ENCODE data around the gene NPPB.
"Not testable (repeated sequence)": the region's sequence is repeated elsewhere in the genome, so short reads cannot be mapped to it uniquely, and the experiment has no call there.

The NPPB gene

DNA sequence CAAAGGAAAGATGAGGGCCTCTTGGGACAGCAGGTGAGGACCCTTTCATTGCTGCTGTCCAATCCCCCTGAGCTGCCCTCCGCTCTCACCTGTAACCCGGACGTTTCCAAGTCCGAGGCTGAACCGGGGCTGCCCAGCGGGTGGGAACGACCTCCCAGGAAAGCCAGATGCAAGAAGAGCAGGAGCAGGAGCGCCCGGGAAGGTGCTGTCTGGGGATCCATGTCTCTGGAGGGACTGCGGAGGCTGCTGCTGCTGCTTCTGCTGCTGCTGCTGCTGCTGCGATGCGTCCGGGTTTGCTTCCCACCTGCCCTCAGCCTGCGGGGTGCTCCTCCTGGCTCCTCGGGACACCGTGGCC, at the start of gene NPPB:
Gene NPPB (minus strand): TSS at position 333 of the 355 bp plus-strand sequence. CDS start 112 bp downstream, at position 221.
- DNase-seq, result no peak

DNA sequence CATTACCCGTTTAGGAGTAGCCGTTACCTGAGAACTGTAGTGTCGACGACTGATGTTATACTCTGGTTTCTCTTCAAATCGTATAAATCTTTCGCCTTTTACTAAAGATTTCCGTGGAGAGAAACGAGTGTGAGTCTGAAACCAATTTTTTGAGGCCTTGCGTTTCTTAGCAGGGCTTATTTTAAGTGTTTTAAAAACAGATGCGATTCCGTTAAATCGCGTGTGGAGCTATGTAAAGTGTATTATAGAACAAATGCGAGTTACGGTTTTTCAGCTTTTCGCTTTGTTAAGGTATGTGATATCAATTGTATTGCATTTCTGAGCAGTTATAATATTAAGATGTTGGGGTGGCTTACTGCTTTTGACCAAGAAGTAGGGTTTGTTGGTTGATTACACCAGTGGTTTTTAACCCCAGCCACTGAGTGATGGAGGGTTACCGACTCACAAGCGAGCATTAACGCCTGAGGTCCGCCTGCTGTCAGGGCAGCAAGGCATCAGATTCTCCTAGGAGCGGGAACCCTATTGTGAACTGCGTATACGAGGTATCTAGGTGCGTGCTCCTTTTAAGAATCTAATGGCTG, 49.4 kb upstream of the NPPB start:
- DNase-seq, result peak in 1 of 2 experiments; percentile 61

DNA sequence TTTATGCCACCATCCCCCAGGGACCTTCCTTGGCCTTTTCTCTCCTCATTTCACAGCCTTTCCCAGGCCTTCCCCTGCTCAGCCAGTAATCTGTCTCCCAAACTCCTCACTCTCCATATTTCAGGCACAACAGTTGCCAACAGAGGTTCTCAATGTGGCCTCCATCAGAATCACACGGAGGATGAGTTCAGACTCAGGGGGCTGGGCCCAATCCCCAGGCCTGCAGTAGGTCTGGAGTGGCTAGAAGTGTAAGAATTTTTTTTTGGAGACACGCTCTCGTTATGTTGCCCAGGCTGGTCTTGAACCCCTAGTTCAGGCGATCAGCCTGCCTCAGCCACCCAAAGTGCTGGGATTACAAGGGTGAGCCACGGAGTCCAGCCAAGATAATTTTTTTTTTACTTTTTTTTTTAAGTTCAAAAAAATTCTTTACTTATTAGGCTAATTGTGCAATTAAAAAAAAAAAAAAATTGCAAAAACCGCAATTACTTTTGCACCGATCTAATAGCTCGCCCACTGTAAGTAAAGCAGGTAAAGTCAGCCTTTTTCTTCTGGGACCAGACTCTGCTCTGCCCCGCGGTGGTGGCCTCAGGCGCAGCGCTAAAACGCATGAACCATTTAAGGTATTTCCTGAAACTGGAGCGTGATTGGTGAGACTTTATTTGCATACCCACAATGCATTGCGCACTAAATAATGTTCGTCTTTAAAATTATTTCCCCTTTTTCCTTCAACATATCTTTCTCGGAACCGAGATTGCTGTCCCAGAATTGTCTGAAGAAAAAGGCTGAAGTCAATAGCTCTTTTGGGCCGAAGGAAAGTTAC, 48.7 kb upstream of the NPPB start:
- peak; percentile 37 to 78 for DNase-seq

DNA sequence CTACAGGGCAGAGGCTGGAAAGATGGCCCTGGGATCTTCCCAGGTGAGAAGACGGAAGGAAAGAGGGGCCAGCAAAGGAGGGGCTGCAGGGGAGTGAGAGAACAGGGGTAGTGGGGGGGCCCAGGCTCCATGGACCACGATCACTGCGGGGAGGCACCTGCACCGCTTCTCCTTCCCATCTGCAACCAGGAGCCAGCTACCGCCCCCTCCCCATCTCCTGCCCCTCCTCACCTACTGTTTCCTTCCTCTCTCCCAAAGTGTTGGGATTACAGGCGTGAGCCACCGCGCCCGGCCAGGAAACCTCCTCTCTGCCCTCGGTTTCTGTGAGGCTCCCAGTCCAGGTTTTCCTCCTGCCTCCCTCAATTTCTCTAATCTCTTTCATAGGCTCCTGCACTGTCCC, 48.1 kb upstream of the NPPB start:
- DNase-seq, result no peak

DNA sequence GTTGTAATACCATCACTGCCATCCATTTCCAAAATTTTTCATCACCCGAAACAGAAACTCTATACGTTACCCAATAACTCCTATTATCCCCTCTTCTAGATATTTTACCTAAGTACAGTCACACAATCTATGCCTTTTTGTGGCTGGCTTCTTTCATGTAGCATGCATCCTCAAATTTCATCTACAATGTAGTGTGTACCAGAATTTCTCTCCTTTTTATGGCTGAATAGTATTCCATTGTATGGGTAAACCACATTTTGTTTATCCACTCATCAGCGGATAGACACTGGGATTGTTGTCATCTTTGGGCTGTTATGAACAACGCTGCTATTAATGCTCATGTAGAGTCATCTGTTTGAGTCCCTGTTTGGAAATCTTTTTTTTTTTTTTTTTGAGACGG, 46.2 kb upstream of the NPPB start:
- no peak for DNase-seq

DNA sequence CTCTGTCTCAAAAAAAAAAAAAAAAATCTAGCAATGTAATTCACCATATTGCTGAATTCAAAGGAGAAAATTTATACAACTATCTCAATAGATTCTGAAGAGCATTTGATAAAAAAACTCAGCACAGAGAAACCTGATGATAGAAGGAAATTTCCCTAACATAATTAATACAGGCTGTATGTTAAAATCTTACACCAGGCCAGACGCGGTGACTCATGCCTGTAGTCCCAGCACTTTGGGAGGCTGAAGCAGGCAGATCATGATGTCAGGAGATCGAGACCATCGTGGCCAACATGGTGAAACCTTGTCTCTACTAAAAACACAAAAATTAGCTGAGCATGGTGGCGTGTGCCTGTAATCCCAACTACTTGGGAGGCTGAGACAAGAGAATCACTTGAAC, 45.4 kb upstream of the NPPB start:
- not testable (repeated sequence) for DNase-seq

DNA sequence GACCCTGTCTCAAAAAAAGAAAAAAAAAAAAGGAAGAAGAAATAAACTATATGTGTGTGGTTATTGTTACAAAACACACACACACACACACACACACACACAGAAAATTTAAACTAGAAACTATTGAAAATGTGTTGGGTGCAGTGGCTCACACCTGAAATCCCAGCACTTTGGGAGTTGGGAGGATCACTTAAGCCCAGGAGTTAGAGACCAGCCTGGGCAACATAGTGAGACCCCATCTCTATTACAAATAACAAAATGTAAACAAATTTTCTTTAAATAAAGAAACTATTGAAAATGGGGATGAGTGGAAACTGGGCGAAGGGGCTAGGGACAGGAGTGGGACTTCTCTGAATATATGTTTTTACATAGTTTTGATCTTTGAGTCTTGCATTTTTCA, 44.5 kb upstream of the NPPB start:
- no peak for DNase-seq

DNA sequence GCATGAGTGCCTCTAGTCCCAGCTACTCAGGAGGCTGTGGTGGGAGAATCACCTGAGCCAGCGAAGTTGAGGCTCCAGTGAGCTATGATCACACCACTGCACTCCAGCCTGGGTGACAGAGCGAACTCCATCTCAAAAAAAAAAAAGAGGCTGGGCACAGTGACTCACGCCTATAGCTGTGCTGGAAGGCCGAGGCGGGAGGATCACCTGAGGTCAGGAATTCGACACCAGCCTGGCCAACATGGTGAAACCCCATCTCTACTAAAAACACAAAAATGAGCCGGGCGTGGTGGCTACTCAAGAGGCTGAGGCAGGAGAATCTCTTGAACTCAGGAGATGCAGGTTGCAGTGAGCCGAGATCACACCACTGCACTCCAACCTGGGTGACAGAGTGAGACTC, 42.7 kb upstream of the NPPB start:
- not testable (repeated sequence) for DNase-seq

DNA sequence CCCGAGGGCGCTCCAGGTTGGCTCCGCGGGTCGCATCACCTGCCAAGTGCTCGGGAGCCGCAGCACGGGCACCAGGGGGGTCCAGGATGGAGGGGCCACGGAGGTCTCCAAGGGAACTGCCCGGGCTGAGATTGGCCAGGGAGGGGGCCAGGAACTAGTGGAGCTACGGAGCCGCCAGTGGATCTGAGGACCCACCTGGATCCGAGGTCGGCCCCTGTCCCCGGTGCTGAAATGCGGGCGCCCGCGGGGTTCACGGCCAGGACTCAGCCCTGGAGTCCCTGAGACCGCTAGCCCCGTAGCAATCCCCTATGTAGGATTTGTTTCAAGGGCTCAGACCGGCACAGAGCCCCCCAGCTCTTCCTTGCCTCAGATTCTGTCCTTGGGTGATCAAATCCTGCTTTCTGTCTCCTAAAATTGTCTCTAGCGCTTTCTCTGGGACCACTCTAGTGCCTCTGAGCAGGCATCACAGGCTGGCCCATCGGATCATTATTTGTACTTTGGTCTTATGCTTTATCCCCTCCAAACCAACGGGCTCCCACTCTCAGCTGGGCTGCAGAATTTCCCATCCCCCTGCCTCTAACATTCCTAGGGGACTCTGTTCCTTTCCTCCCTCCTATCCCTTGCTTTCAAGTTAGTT, 40.2 kb upstream of the NPPB start:
- DNase-seq, result no peak

DNA sequence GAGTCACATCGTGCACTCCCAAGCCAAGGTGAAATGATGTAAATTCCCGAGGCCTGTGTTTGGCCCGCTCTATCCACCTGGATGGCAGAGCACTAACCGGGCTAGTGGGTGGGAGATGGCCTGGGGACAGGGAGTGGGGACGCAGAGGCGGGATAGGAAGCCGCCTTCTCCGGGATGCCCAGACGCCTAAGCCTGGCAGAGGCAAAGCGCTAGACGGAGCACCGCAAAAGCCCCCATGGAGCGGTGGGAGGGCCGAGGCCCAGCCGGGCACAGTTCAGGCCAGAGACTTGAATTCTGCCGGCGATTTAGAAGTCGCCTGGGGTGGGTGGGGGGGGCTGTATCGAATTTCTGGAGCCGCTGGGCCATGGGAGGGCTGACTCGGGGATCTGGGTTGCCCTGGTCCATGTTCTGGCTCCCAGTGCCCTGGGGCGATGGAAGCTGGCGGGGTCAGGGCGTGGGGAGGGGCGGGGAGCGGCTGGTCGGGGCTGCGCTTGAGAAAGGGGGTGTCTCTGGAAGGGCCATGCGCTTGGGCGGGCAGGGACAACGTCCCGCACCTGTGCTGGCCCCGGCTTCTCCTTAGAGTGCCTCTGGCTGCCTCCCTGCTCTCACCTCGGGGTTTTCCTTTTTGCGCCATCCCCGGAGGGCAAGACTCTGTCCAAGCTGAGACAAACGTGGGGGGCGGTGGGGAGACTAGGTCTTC, 39.5 kb upstream of the NPPB start:
- DNase-seq, result no peak

DNA sequence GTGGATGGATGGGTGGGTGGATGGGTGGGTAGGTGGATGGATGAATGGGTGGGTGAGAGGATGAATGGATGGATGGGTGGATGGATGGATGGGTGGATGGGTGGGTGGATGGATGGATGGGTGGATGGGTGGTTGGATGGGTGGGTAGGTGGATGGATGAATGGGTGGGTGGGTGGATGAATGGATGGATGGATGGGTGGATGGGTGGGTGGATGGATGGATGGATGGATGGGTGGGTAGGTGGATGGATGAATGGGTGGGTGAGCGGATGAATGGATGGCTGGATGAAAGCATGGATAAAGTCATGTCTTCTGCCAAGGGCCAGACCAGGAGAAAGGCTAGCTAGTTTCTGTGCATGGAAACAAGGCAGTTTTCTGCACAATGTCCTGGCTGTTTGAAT, 35.8 kb upstream of the NPPB start:
- not testable (repeated sequence) for DNase-seq

DNA sequence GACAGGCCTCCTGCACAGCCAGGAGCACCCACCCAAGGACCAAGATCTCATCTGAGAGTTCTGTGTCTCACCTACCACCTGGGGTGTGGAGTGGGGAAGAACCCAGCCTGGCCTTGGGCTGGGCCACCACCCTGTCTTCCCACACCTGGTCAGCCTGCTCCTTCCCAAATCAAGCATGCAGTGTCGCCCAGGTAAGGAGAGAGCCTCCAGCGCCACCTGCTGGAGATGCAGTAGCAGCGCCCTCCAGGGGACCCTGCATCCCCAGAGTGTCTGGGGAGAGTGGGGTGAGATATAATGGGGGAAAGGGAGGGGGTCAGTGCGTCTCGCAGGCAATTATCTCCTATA, 35.1 kb upstream of the NPPB start:
- DNase-seq, result no peak

DNA sequence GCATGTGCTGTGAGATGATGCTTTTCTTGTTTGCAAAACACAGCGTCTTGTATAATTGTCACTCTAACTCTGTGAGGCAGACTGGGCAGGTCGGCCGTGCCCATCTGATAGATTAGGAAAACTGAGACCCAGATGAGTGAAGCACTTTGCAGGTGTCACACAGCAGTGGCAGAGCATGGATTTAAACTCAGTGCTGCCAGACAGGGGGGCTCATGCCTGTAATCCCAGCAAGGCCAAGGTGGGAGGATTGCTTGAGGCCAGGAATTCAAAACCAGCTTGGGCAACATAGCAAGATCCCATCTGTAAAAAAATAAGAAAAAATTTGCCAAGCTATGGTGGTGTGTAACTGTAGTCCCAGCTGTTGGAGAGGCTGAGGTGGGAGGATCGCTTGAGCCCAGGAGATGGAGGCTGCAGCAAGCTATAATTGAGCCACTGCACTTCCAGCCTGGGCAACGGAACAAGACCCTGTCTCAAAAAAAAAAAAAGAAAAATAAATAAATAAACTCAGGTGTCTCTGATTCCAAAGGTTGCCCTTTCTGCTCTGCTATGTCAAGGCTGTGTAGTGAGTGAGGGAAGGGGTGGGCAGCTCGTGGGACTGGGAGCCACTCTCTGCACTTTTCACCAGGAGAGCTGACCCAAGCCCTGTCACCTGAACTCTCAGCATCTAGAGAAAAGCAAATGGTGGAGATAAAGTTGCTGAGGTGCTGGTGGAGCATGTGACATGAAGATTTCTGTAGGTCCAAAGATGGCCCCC, 32.9 kb upstream of the NPPB start:
- no peak for DNase-seq

DNA sequence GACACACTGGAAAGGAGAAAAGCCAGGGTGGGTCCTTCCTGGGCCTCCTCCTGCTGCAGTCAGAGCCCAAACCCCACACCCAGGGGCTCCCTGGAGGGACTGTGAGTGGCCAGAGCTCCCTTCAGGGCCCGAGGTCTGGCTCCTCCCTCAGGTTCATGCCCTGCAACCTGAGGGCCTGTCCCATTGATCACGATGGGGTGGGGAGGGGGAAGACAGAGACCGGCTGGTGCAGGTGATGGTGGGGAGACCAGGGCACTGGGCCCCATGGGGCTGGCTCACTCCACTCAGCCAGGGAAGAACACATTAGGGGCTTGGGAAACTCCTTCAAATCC, 30.1 kb upstream of the NPPB start:
- no peak for DNase-seq

DNA sequence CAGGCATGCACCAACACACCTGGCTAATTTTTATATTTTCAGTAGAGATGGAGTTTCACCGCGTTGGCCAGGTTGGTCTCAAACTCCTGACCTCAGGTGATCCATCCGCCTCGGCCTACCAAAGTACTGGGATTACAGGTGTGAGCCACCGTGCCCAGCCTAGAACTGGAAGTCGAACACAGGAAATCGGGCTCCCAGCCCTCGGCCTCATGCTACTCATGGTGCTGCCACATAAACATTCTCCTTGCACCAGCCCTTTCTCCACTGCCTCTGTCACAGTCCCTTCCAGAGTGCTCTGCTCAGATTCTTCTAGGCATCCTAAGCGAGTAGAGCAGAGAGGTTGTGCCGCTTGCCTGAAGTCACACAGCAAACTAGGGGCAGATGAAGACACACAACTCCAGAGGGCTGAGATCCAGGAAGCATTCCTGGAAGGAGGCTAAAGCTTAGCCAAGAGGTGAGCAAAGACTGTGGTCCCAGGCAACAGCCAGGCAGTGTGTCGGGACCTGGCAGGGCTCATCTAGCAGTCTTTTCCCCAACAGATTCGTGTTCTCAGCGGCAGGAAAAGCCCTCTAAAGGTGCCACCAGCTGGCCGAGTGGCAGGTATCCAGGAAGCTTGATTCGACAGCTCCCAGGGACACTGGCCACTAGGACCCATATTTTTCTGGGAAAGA, 29.6 kb upstream of the NPPB start:
- DNase-seq, result peak in 1 of 2 experiments; percentile 31

DNA sequence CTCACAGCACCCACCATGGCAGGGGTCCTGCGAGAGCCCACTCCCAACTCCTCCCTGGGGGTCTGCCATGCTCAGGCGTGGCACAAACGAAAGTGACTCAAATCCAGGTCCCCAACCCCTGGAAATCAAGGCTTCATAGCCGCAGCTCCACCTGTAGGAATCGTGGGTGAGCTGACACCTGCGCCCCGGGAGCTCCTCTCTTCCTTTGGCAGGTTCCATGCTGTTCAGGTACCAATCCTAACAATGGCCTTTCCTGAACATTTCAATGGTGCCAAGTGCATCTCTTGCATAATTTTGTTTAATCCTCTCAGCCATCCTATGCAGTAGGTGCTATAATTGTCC, 28.9 kb upstream of the NPPB start:
- no peak for DNase-seq

DNA sequence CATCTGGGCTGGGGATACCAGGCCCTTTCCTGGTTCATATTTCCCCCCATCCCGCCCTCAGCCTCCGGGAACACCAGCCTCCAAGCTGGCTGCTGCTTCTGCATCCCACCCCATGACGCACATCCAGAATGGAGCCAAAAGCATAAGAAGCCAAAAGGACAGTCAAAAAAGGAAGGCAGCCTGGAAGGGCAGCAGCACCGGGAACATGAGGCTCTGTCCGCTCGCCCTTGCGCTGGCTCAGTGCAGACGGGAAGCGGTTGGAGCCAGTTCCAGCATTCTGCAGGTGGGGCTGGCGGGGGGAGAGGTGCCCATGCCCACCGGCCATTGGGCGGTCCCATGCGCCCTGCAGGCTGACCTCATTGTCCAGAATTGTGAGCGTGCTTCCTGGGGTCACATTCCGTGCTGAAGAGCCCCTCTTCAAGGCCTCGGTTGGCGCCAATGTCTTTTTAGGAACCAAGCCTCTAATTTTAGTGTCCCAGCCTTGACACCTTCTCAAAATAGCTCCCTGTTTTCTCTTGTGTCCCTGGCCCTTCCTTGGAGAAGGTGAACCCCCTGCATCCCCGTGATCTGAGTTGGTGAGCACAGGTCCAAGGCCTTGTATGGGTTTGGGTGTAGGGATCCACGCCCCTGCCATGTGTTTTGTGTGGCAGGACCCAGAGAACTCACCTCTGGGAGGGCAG, 28.4 kb upstream of the NPPB start:
- DNase-seq, result no peak

DNA sequence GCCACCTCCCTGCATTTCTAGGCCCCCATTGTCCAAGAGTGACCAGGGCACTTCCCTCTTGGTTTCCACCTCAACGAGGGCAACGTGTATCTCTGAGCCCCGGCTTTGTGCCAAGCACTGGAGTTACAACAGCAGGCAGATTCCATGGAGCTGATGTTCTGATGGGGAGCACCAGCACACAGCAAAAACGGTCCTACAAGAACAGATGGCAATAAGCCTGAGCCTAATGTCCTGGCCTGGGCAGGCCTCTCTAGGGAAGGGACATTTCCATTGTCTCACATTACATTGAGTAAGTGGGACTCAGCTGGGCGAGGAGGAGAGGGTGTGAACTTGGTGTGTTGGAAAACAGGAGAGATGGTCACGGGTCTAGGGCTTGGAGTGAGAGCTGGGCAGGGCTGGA, 27.2 kb upstream of the NPPB start:
- DNase-seq, result no peak

DNA sequence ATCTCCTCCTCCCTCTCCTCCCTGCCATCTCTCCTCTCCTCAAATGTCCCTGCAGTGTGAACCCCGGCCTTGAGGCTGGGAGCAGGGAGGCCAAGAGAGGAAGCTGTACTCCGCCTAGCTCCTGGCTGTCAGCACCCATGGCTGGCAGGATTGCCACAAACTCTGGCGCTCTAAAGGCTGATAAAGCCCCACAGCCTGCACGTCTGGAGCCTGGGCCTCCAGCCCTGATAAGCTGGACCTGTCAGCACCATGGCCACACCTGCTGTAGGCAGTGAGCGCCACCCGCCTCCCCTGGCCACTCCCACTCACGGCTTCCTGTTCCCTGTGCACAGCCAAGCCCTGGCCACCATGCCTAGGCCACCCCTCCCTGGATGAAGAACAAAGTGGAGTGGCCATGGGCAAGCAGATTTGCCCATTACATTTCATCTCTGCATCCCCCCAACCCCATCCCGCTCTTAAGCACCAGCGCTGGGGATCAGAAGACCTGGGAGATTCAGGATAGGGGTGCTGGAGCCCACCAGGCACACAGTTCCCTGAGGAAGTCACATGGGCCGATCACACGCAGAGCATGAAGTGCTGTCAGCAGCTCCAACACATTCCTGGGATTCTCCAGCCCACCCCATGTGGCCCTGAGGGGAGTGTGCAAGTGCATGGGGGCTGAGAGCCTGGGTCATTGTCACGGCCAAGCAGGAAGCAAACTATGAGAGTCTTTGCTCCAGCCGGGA, 24.2 kb upstream of the NPPB start:
- DNase-seq, result no peak

DNA sequence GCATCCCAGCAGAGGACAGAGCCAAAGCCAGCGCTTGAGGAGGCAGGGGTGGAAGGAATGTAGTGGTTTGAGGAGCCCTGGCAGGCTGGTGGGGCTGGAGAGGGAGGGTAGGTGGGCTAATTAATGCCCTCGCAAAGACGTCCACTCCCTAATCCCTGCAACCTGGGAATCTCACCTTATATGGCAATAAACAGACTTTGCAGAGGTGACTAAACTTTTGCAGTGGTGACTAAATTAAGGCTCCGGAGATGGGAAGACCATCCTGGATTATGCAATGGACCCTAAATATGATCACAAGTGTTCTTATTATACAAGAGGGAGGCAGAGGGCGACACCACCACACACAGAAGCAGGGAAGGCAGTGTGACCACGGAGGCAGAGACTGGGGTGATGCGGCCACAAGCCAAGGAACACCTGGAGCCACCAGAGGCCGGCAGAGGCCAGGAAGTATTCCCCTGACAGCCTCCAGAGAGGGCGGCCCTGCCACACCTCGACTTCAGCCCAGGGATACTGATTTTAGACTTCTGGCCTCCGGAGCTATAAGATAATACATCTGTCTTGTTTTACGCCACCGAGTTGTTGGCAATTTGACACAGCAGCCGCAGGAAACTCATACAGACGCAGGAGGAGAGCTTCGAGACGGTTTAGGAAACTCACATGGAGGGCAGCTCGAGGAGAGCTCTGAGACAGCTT, 23.1 kb upstream of the NPPB start:
- DNase-seq, result no peak

All from cerebellar nuclear complex (tissue), 1 donor.